ENCODE measurements around the gene NTM.

DNA sequence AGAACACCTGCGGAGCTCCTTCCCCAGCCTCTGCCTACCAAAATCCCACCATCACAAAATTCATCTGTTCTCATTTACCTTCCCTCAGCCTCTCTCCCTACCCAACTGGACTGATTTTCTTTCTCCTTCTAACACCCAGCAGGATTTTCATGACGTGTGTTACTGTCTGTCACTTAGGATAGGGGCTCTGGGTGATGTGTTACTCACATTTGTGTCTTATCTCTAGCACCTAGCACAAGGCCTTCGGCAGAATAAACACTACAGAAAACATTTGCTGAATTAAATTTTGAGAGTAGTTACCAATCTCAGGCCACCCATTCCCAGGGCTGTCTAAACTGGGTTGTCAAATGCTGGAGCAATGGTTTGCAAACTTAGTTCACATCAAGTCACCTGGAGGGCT lies 88.0 kb downstream of the NTM start:
- TF ChIP-seq POLR2A (IDR thresholded peaks at IDR 0.05) = no peak
- TF ChIP-seq, protein P1, sequence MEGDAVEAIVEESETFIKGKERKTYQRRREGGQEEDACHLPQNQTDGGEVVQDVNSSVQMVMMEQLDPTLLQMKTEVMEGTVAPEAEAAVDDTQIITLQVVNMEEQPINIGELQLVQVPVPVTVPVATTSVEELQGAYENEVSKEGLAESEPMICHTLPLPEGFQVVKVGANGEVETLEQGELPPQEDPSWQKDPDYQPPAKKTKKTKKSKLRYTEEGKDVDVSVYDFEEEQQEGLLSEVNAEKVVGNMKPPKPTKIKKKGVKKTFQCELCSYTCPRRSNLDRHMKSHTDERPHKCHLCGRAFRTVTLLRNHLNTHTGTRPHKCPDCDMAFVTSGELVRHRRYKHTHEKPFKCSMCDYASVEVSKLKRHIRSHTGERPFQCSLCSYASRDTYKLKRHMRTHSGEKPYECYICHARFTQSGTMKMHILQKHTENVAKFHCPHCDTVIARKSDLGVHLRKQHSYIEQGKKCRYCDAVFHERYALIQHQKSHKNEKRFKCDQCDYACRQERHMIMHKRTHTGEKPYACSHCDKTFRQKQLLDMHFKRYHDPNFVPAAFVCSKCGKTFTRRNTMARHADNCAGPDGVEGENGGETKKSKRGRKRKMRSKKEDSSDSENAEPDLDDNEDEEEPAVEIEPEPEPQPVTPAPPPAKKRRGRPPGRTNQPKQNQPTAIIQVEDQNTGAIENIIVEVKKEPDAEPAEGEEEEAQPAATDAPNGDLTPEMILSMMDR (IDR thresholded peaks at IDR 0.05) = no peak

All from esophagus squamous epithelium (tissue), 4 donors.